Kasumi-1 (cell line): Measurements from ENCODE around the gene ABHD10.

Experiments
- DNase-seq, 2 experiments: peaks; one replicate each; lab custom pipeline; 2025; lab: John Stamatoyannopoulos, UW

ABHD10 gene

GRCh38 chr3:112000966-112001365, 22.1 kb downstream of the ABHD10 start:
- DNase-seq = no peak

- DNase-seq = no peak
Measured at GRCh38 chr3:112001526-112001925, 22.7 kb downstream of the ABHD10 start.

- DNase-seq = no peak
Measured at GRCh38 chr3:112002096-112002971, 23.5 kb downstream of the ABHD10 start.

- no peak for DNase-seq
Measured at GRCh38 chr3:112003321-112004080, 24.7 kb downstream of the ABHD10 start.

DNA sequence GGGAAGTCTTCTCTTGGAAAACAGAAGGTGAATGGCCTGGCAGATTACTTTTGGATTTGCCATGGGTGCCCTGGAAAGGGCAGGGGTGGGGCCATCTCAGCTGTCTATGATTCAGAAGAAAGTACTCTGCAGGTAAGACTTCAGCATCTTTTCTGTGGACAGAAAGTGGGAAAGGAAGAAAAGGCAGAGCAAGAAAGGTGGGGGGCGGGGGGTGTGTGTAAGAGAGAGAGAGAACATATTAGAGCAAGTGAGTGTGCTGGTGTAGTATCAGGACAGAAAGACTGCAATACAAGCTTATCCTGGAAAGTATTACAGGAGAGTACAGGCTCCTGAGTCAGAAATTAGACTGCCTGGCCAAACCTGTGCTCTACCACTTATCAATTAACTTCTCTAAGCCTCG, 25.4 kb downstream of the ABHD10 start:
- DNase-seq = no peak

DNA sequence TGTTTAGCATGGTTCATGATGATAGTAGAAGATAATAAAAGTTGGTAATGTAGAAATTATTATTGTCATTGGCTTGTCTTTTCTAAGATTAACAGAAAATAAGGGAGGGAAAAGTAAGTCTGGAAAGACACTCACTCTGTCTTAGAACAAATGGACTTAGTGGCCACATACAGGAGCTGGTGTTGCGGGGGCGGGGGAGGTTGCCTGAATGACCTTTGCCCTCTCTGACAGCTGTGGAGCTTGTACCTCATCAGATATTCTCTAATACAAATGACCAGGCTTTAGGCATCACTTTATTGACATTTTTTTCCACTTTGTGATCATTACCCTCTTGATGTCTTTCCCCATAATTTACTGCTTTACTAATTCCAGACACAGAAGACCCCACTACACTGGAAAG, 25.8 kb downstream of the ABHD10 start:
- DNase-seq = no peak

GRCh38 chr3:112005091-112005672, 26.4 kb downstream of the ABHD10 start:
- no peak for DNase-seq

- DNase-seq = no peak
Measured at GRCh38 chr3:112007633-112008032, 28.8 kb downstream of the ABHD10 start.

- DNase-seq = no peak
Measured at GRCh38 chr3:112009670-112010069, 30.8 kb downstream of the ABHD10 start.

DNA sequence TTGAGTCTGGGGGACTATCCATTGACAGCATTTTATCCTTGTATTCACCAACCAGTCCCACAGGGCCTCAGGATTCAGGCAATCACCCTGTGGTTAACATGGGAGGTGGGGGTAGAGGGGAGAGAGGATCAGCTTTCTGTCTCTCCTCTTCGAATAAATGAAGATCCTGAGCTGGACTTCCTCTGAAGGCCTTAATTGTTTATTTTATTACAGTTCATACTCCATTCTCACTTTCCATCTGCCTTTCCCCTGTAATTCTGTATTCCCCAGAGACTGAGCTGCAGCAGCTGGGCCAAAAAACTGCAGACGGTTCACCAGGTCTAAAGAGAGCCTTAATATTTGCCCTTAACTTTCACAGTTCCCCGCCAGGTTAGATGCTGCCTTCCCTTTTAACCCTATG, 31.8 kb downstream of the ABHD10 start:
- DNase-seq = no peak

DNA sequence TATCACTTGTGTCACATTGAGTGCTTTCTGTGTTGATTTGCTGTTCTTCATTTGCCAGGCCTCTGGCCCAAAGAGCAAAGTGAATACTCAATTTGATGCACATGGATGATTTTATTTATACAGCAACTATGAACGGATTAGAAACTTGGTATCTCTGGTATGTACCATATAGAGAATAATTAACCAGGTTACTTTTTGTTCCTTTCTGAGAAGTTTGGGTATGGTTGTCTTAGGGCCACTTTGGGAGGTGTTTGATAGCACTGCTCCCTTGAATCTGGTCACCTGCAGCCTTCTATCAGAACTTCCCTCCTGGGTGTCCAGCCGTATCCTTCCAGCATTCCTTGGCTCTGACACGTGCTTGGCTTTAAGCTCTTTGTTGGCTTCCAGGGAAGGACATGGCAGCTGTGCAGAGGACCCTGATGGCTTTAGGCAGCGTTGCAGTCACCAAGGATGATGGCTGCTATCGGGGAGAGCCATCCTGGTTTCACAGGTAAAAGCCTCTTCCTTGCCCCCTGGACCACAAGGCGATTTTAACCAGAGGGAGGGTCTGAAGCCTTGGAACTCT, 32.6 kb downstream of the ABHD10 start:
- no peak for DNase-seq

- no peak for DNase-seq
Measured at GRCh38 chr3:112012205-112012992, 33.6 kb downstream of the ABHD10 start.

DNA sequence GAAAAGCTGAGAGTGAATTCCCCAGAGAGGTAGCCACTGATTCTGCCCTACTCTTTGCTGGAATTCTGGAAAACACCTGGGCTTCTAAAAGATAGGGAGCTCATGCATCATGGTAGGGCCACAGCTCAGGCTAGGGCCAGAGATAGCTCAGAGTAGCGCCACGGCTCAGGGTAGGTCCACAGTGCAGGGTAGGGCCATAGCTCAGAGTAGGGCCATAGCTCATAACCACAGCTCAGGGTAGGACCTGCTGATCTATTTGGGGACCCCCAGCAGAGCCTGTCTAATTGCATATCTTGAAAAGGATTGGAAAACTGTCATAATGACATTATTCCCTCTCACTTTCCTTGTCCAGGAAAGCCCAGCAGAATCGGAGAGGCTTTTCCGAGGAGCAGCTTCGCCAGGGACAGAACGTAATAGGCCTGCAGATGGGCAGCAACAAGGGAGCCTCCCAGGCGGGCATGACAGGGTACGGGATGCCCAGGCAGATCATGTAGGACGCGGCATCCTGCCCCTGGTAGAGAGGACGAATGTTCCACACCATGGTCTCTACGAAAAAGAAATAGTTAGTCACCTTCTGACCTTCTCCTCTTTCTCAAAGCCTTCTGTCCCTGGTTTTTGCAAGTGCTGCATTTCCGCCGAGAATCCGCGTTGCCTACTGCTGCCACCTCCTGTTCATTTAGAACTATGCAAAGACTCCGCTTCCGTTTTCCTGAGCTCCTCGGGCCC, 34.4 kb downstream of the ABHD10 start:
- peak; percentile 69 to 86 for DNase-seq

DNA sequence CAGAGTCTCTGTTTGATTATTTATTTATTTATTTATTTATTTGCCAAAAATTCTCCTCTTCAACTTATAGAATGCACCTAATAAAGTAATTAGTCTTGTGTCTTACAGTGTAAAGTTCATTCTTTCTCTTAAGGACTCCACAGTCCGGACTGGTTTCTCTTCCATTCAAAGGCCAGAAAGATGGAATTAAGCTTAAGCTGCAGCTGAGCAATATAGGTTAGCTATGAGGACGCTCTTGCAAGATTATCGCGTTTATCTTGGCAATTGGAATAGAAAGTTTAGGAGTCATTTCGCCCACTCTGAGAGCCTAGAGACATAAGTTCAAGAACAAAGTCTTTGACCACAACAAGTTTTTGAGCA, 34.9 kb downstream of the ABHD10 start:
- DNase-seq = no peak

GRCh38 chr3:112017091-112017490, 38.3 kb downstream of the ABHD10 start:
- DNase-seq = no peak

- no peak for DNase-seq
Measured at GRCh38 chr3:112018712-112019111, 39.9 kb downstream of the ABHD10 start.

GRCh38 chr3:112019716-112020115, 40.9 kb downstream of the ABHD10 start:
- no peak for DNase-seq

DNA sequence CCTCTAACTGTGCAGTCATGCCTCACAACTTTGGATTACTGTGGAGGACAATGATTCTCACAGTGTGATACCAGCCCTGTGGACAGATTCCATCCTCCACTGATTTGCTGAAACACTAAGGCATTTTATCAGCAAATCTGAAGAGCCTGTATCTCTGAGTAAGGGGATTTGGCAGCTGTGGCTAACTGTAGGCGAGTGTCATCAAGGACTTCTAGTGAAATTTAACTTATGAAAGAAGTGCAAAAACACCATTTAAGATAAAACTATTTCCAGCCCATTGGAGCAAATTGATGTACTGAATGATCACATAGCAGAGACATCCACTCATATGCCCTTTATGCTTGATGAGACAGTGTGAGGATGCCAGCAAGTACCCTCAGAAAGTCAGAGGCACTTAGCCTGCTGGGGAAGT, 41.9 kb downstream of the ABHD10 start:
- no peak for DNase-seq

DNA sequence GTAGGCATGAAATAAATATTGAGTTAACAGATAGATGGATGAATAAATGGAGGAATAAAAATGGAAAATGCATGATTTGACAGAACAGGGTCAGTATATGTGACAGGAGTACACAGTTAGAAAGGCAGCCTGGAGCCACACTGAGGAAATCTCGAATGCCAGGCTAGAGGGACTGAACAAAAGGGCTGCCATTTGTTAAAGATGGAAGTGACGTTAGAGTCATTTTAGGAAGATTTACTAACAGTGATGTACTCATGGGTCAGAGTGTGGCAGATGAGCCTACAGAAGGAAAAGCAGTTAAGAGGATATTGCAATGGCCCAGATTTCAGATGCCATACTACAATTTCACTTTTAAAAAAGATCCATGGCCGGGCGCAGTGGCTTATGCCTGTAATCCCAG, 48.3 kb downstream of the ABHD10 start:
- no peak for DNase-seq

DNA sequence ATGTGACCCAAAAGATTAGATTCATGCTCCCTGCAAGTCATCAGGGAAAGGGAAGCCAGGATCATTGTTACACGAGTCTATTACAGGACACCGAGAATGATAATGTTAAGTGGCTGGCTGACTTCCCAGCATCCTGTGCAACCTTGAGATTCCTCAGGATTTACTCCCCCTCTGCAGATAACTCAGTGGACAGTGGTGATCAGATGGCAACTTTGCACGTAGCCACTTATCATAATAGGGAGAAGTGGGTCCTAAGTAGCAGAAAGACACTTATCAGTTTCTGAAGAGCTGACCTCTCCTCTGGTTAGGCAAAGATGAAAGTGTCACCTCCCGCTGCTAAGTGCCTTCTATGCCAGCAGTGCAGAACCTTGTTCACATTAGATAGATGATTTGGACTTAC, 49.0 kb downstream of the ABHD10 start:
- no peak for DNase-seq

DNA sequence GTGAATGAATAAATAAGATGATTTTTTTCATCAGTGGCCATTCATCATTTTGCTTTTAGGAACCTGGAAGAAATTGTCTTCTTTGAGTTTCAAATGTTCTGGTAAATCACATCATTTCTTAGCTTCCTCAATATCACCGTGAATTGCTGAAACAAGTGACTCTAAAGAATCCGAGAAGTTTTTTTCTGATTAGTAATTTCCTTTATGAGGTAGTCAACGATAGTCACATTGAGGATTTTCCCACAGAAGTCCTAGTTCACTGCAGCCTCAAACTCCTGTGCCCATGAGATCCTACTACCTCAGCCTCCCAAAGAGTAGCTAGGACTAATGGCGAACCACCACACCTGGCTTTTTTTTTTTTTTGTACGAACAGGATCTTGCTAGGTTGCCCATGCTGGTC, 52.1 kb downstream of the ABHD10 start:
- no peak for DNase-seq
